Upper lobe of left lung (tissue), 6 donors: ENCODE results near the gene VAMP2. TPM values are rescaled to one million over a fixed set of nuclear protein-coding genes. Genes with fewer than 3 reads are reported as not detected.
A peak's percentile ranks its signal among the peaks of the same experiment; 100 is the strongest.

Experiments used
- ATAC-seq, 2 donors: fragments of 200-7000 bp; cut with Tn5 transposase; one replicate each; pipeline ENCODE4 v1.9.1; 2022; ENCODE audit warnings: mild to moderate bottlenecking in 2 of 2, moderate library complexity in 2 of 2; ENCODE audit not compliant: low FRiP score in 2 of 2
- DNase-seq, 2 donors: peaks; one replicate each; pipeline ENCODE4 v3.0.0-alpha.2; 2019 to 2020
- H3K27ac ChIP-seq, 4 donors: fragments of 200-600 bp; sonication (generic); one replicate each; pipeline ENCODE4 v1.5.1; 2016 to 2019
- H3K27me3 ChIP-seq, 4 donors: fragments of 200-600 bp; sonication (generic); one replicate each; pipeline ENCODE4 v1.5.1; 2017 to 2019
- H3K36me3 ChIP-seq, 4 donors: fragments of 200-600 bp; sonication (generic); one replicate each; pipeline ENCODE4 v1.5.1; 2016 to 2019
- H3K4me1 ChIP-seq, 4 donors: fragments of 200-600 bp; sonication (generic); one replicate each; pipeline ENCODE4 v1.5.1; 2018 to 2019
- H3K4me3 ChIP-seq, 4 donors: fragments of 200-600 bp; sonication (generic); one replicate each; pipeline ENCODE4 v1.5.1; 2017 to 2019; ENCODE audit warnings: mild to moderate bottlenecking in 2 of 4, moderate library complexity in 1 of 4
- H3K9me3 ChIP-seq, 4 donors: fragments of 200-600 bp; sonication (generic); one replicate each; pipeline ENCODE4 v1.5.1; 2018 to 2019
- CTCF ChIP-seq, 6 experiments: fragments of 450-650 bp in 4 of 6; fragments of 200-600 bp in 2 of 6; sonication (generic) in 2 of 6; IDR thresholded peaks; one replicate each; pipeline ENCODE4 v1.5.1; 2016 to 2019; ENCODE audit warnings: antibody characterized with exemption in 6 of 6
- EP300 ChIP-seq, 4 donors: sonication (generic); formaldehyde crosslinking; IDR thresholded peaks; one replicate each; pipeline ENCODE4 v1.5.1; 2017; ENCODE audit warnings: antibody characterized with exemption in 4 of 4, control low read depth in 2 of 4
- POLR2A ChIP-seq, 4 donors: fragments of 450-650 bp; IDR thresholded peaks; one replicate each; pipeline ENCODE4 v1.5.1; 2016 to 2017; ENCODE audit warnings: antibody characterized with exemption in 4 of 4, mild to moderate bottlenecking in 2 of 4
- POLR2AphosphoS5 ChIP-seq, 2 donors: sonication (generic); formaldehyde crosslinking; IDR thresholded peaks; one replicate each; pipeline ENCODE4 v1.5.1; 2017; ENCODE audit warnings: antibody characterized with exemption in 2 of 2
- WGBS, 2 donors: methylation state at CpG; one replicate each; pipeline ENCODE4 v1.1.5; 2017 to 2018; 5-methylcytosine and 5-hydroxymethylcytosine counted together
- total RNA-seq, 6 donors: library from RNA; depleted of rRNA in 4 of 6; stranded (reverse); fragments of >200 nt in 4 of 6; gene quantifications; one replicate each; pipeline versions ENCODE4 v1.1.0 to v1.2.1, GENCODE V29; 2016 to 2021
- donor health status: DM: no; HTN: no; CAD: no; lungs with moderate emphysema.
- donor health status: DM: no; HTN: yes; CAD: no; lungs with severe emphysema.

Gene VAMP2
- total RNA-seq, 6 donors from 2014 or later, result 27.2 to 75.8 (median 49.8) TPM

- H3K27me3 ChIP-seq, result peaks cover 0 to 54% (median 26%) of the 10 kb centered on the region in 4 donors
- DNase-seq (no peak), ATAC-seq (no peak)
- peak overlapping the region in 1 of 4 donors; percentile 46 for H3K27ac ChIP-seq
- no peaks in the 10 kb centered on the region for H3K9me3 ChIP-seq
- H3K4me3 ChIP-seq, result peak overlapping the region; percentile 32 to 66 (median 50)
- WGBS, 2 donors, result 0 to 4% methylated on average over 8 to 24 of the region's 25 CpGs
- TF ChIP-seq POLR2A (IDR thresholded peaks at IDR 0.05), result no peak
- TF ChIP-seq POLR2AphosphoS5 (IDR thresholded peaks at IDR 0.05), result no peak
- TF ChIP-seq CTCF (IDR thresholded peaks at IDR 0.05), result no peak
- TF ChIP-seq EP300 (IDR thresholded peaks at IDR 0.05), result no peak
- no peaks in the 10 kb centered on the region for H3K36me3 ChIP-seq
- H3K4me1 ChIP-seq, result peaks cover 72 to 86% (median 77%) of the 10 kb centered on the region in 4 donors
Observed at GRCh38 chr17:8121407-8121680, 41.4 kb downstream of the VAMP2 start.

GRCh38 chr17:8120520-8121406 is 42.0 kb downstream of the VAMP2 start:
- Histone ChIP-seq H3K27ac (peak overlapping the region in 3 of 4 donors; percentile 13 to 80 (median 32)), H3K4me1 (peaks cover 66 to 80% (median 72%) of the 10 kb centered on the region in 4 donors), H3K4me3 (peak overlapping the region; percentile 32 to 66 (median 50)), H3K27me3 (peaks cover 0 to 54% (median 29%) of the 10 kb centered on the region in 4 donors), H3K36me3 (no peaks in the 10 kb centered on the region), H3K9me3 (no peaks in the 10 kb centered on the region)
- DNase-seq, result peak; percentile 66 to 88
- no peak for ATAC-seq
- TF ChIP-seq POLR2AphosphoS5 (IDR thresholded peaks at IDR 0.05), result no peak
- peak in 3 of 6 experiments; percentile 26 to 39 (median 35) for TF ChIP-seq CTCF (IDR thresholded peaks at IDR 0.05)
- TF ChIP-seq POLR2A (IDR thresholded peaks at IDR 0.05), result no peak
- no peak for TF ChIP-seq EP300 (IDR thresholded peaks at IDR 0.05)
- 1 to 2% methylated on average over 36 to 40 of the region's 40 CpGs for WGBS, 2 donors

GRCh38 chr17:8119581-8120519 is 42.9 kb downstream of the VAMP2 start:
- no peaks in the 10 kb centered on the region for H3K9me3 ChIP-seq
- H3K36me3 ChIP-seq, result no peaks in the 10 kb centered on the region
- 1% methylated on average over 28 of the region's 28 CpGs for WGBS, 2 donors
- ATAC-seq (peak; percentile 72 to 78), DNase-seq (peak in 1 of 2 donors; percentile 70)
- peak overlapping the region; percentile 39 to 80 (median 56) for H3K27ac ChIP-seq
- peaks cover 0 to 48% (median 28%) of the 10 kb centered on the region in 4 donors for H3K27me3 ChIP-seq
- H3K4me1 ChIP-seq, result peaks cover 58 to 71% (median 63%) of the 10 kb centered on the region in 4 donors
- no peak for TF ChIP-seq CTCF (IDR thresholded peaks at IDR 0.05)
- peak in 1 of 2 donors; percentile 35 for TF ChIP-seq POLR2AphosphoS5 (IDR thresholded peaks at IDR 0.05)
- peak overlapping the region in 3 of 4 donors; percentile 43 to 66 (median 64) for H3K4me3 ChIP-seq

GRCh38 chr17:8118769-8119580 is 43.8 kb downstream of the VAMP2 start:
- Histone ChIP-seq H3K9me3 (no peaks in the 10 kb centered on the region), H3K27me3 (peaks cover 0 to 39% (median 24%) of the 10 kb centered on the region in 4 donors), H3K4me1 (peaks cover 49 to 62% (median 54%) of the 10 kb centered on the region in 4 donors), H3K4me3 (peak overlapping the region; percentile 36 to 66 (median 52)), H3K27ac (peak overlapping the region; percentile 39 to 80 (median 56)), H3K36me3 (no peaks in the 10 kb centered on the region)
- ATAC-seq (peak; percentile 88 to 91), DNase-seq (peak; percentile 90 to 98)
- TF ChIP-seq POLR2AphosphoS5 (IDR thresholded peaks at IDR 0.05) (no peak), EP300 (IDR thresholded peaks at IDR 0.05) (no peak), POLR2A (IDR thresholded peaks at IDR 0.05) (peak in 1 of 4 donors; percentile 27), CTCF (IDR thresholded peaks at IDR 0.05) (peak; percentile 83 to 89 (median 85))
- 0 to 1% methylated on average over 21 to 34 of the region's 38 CpGs for WGBS, 2 donors
